ENCODE measurements around the gene CUEDC1. TPM values are rescaled to one million over a fixed set of nuclear protein-coding genes. Genes with fewer than 3 reads are reported as not detected.

CUEDC1 gene
- total RNA-seq (10 to 100 TPM; 53.1 to 60.5 (median 55.1) TPM), polyA plus RNA-seq (41.0 TPM)
- long read RNA-seq, donor 1, transcript CUEDC1-204 (2 exons, 707 nt) = minor isoform, 13 of 192 reads
- long read RNA-seq, donor 1, transcript CUEDC1-206 (11 exons, 3,621 nt) = major isoform, 86 of 192 reads
- long read RNA-seq, donor 1, partial matches to known transcripts = 48 of 192 reads
- long read RNA-seq, donor 1, other reads (novel, unspliced or antisense) = 43 of 192 reads
- long read RNA-seq, donor 2, transcript CUEDC1-206 (11 exons, 3,621 nt) = major isoform, 28 of 68 reads
- long read RNA-seq, donor 2, partial matches to known transcripts = 16 of 68 reads
- long read RNA-seq, donor 2, other reads (novel, unspliced or antisense) = 22 of 68 reads
- long read RNA-seq, donor 3, transcript CUEDC1-204 (2 exons, 707 nt) = major isoform, 10 of 31 reads
- long read RNA-seq, donor 3, partial matches to known transcripts = 5 of 31 reads
- long read RNA-seq, donor 3, other reads (novel, unspliced or antisense) = 14 of 31 reads
- long read RNA-seq, donor 4, transcript CUEDC1-206 (11 exons, 3,621 nt) = major isoform, 31 of 68 reads
- long read RNA-seq, donor 4, partial matches to known transcripts = 16 of 68 reads
- long read RNA-seq, donor 4, other reads (novel, unspliced or antisense) = 16 of 68 reads

- DNase-seq (peak; percentile 86 to 95 (median 95)), ATAC-seq (peak; percentile 76 to 78)
- 1% methylated on average over 79 of the region's 79 CpGs for WGBS
- intact Hi-C loops (cut with DNase I) = loop anchor here in 2 of 4 donors (5.0 to 10.0 kb wide), 2 partner anchors 61 to 63 kb away; no protein-coding TSS in a partner anchor
- Histone ChIP-seq H3K27ac (ENCODE audit: low read length) (peak within 1 kb of the TSS; percentile 98), H3K9me3 (ENCODE audit: control insufficient read depth, low read length) (no peaks in the 10 kb centered on the region), H3K4me1 (ENCODE audit: control insufficient read depth, insufficient read depth, low read length) (peaks cover 23% of the 10 kb centered on the region), H3K27me3 (ENCODE audit: control insufficient read depth, insufficient read depth) (no peaks in the 10 kb centered on the region), H3K4me3 (ENCODE audit: low read length) (peak within 1 kb of the TSS; percentile 99)
Observed at GRCh38 chr17:57955183-57955931, at the start of gene CUEDC1. CUEDC1 (minus strand) TSS chr17:57955412; CDS start chr17:57885564, 69,848 bp downstream.

GRCh38 chr17:58004060-58004459, 48.8 kb upstream of the CUEDC1 start:
- 74% methylated on average over 3 of the region's 3 CpGs for WGBS
- H3K9me3 ChIP-seq (ENCODE audit: control insufficient read depth, low read length) = no peaks in the 10 kb centered on the region
- no peak overlapping the region for H3K27ac ChIP-seq (ENCODE audit: low read length)
- no peak overlapping the region for H3K4me3 ChIP-seq (ENCODE audit: low read length)
- intact Hi-C loops (cut with DNase I) = loop anchor here in 2 of 4 donors (10.0 kb wide), 1 partner anchor 81 kb away; the partner anchor contains the start of gene DYNLL2 (in 2 of the 2)
- H3K27me3 ChIP-seq (ENCODE audit: control insufficient read depth, insufficient read depth) = no peaks in the 10 kb centered on the region
- ATAC-seq (no peak), DNase-seq (no peak)
- H3K4me1 ChIP-seq (ENCODE audit: control insufficient read depth, insufficient read depth, low read length) = no peaks in the 10 kb centered on the region

GRCh38 chr17:58002973-58003372, 47.8 kb upstream of the CUEDC1 start:
- ATAC-seq = no peak
- WGBS = 88% methylated on average over 2 of the region's 2 CpGs
- Histone ChIP-seq H3K4me3 (ENCODE audit: low read length) (no peak overlapping the region), H3K9me3 (ENCODE audit: control insufficient read depth, low read length) (no peaks in the 10 kb centered on the region), H3K4me1 (ENCODE audit: control insufficient read depth, insufficient read depth, low read length) (no peaks in the 10 kb centered on the region), H3K27ac (ENCODE audit: low read length) (no peak overlapping the region), H3K27me3 (ENCODE audit: control insufficient read depth, insufficient read depth) (no peaks in the 10 kb centered on the region)
- intact Hi-C loops (cut with DNase I) = loop anchor here in 2 of 4 donors (10.0 kb wide), 1 partner anchor 82 kb away; the partner anchor contains the start of gene DYNLL2 (in 2 of the 2)
- DNase-seq = no peak

- intact Hi-C loops (cut with DNase I) = loop anchor here in 2 of 4 donors (10.0 kb wide), 1 partner anchor 82 kb away; the partner anchor contains the start of gene DYNLL2 (in 2 of the 2)
- Histone ChIP-seq H3K4me3 (ENCODE audit: low read length) (no peak overlapping the region), H3K27me3 (ENCODE audit: control insufficient read depth, insufficient read depth) (no peaks in the 10 kb centered on the region), H3K4me1 (ENCODE audit: control insufficient read depth, insufficient read depth, low read length) (no peaks in the 10 kb centered on the region), H3K9me3 (ENCODE audit: control insufficient read depth, low read length) (no peaks in the 10 kb centered on the region), H3K27ac (ENCODE audit: low read length) (no peak overlapping the region)
- DNase-seq (no peak), ATAC-seq (no peak)
- WGBS = 69% methylated on average over 4 of the region's 4 CpGs
Observed at GRCh38 chr17:58002154-58002948, 47.1 kb upstream of the CUEDC1 start.

GRCh38 chr17:58001461-58002124, 46.4 kb upstream of the CUEDC1 start:
- no peak overlapping the region for H3K4me3 ChIP-seq (ENCODE audit: low read length)
- no peaks in the 10 kb centered on the region for H3K4me1 ChIP-seq (ENCODE audit: control insufficient read depth, insufficient read depth, low read length)
- 27% methylated on average over 1 of the region's 1 CpG for WGBS
- ATAC-seq (no peak), DNase-seq (no peak)
- intact Hi-C loops (cut with DNase I) = loop anchor here in 2 of 4 donors (10.0 kb wide), 1 partner anchor 83 kb away; the partner anchor contains the start of gene DYNLL2 (in 2 of the 2)
- H3K27me3 ChIP-seq (ENCODE audit: control insufficient read depth, insufficient read depth) = no peaks in the 10 kb centered on the region
- no peak overlapping the region for H3K27ac ChIP-seq (ENCODE audit: low read length)
- no peaks in the 10 kb centered on the region for H3K9me3 ChIP-seq (ENCODE audit: control insufficient read depth, low read length)

- no peak overlapping the region for H3K27ac ChIP-seq (ENCODE audit: low read length)
- H3K4me1 ChIP-seq (ENCODE audit: control insufficient read depth, insufficient read depth, low read length) = no peaks in the 10 kb centered on the region
- intact Hi-C loops (cut with DNase I) = loop anchor here (2.0 to 10.0 kb wide), 5 partner anchors 85 to 143 kb away; partner anchors contain the start of gene DYNLL2 (in 2 of the 4)
Observed at GRCh38 chr17:57999496-58000017, 44.3 kb upstream of the CUEDC1 start.

GRCh38 chr17:57999010-57999495, 43.8 kb upstream of the CUEDC1 start:
- Histone ChIP-seq H3K27ac (ENCODE audit: low read length) (no peak overlapping the region), H3K4me1 (ENCODE audit: control insufficient read depth, insufficient read depth, low read length) (no peaks in the 10 kb centered on the region), H3K4me3 (ENCODE audit: low read length) (no peak overlapping the region), H3K27me3 (ENCODE audit: control insufficient read depth, insufficient read depth) (no peaks in the 10 kb centered on the region), H3K9me3 (ENCODE audit: control insufficient read depth, low read length) (no peaks in the 10 kb centered on the region)
- ATAC-seq = no peak
- DNase-seq = no peak
- intact Hi-C loops (cut with DNase I) = loop anchor here (2.0 to 5.0 kb wide), 4 partner anchors 113 to 142 kb away; no protein-coding TSS in a partner anchor

More at GRCh38 chr17:57999496-58000017, 44.3 kb upstream of the CUEDC1 start:
- H3K4me3 ChIP-seq (ENCODE audit: low read length) = no peak overlapping the region
- no peak for DNase-seq
- 66% methylated on average over 1 of the region's 1 CpG for WGBS
- H3K9me3 ChIP-seq (ENCODE audit: control insufficient read depth, low read length) = no peaks in the 10 kb centered on the region
- no peaks in the 10 kb centered on the region for H3K27me3 ChIP-seq (ENCODE audit: control insufficient read depth, insufficient read depth)
- ATAC-seq = peak; percentile 75 to 80

- WGBS = 89% methylated on average over 3 of the region's 3 CpGs
- H3K27ac ChIP-seq (ENCODE audit: low read length) = no peak overlapping the region
- no peaks in the 10 kb centered on the region for H3K9me3 ChIP-seq (ENCODE audit: control insufficient read depth, low read length)
- peaks cover 6% of the 10 kb centered on the region for H3K4me1 ChIP-seq (ENCODE audit: control insufficient read depth, insufficient read depth, low read length)
- H3K27me3 ChIP-seq (ENCODE audit: control insufficient read depth, insufficient read depth) = no peaks in the 10 kb centered on the region
- intact Hi-C loops (cut with DNase I) = loop anchor here in 2 of 4 donors (5.0 kb wide), 2 partner anchors 115 to 140 kb away; no protein-coding TSS in a partner anchor
- no peak for DNase-seq
- no peak for ATAC-seq
- H3K4me3 ChIP-seq (ENCODE audit: low read length) = no peak overlapping the region
Observed at GRCh38 chr17:57997085-57997809, 42.0 kb upstream of the CUEDC1 start.

Data from right cardiac atrium (tissue), 5 donors.